NB4 (cell line): ENCODE measurements around the gene KNOP1.

ENCODE experiments used
- CTCF ChIP-seq: IDR thresholded peaks from one replicate; pipeline ENCODE4 v1.5.1; 2012; ENCODE audit warnings: low read depth, low read length
- POLR2A ChIP-seq: IDR thresholded peaks from 2 replicates; pipeline ENCODE4 v1.6.1; 2011; ENCODE audit warnings: mild to moderate bottlenecking; ENCODE audit not compliant: insufficient read length; ENCODE audit errors: extremely low read depth

DNA sequence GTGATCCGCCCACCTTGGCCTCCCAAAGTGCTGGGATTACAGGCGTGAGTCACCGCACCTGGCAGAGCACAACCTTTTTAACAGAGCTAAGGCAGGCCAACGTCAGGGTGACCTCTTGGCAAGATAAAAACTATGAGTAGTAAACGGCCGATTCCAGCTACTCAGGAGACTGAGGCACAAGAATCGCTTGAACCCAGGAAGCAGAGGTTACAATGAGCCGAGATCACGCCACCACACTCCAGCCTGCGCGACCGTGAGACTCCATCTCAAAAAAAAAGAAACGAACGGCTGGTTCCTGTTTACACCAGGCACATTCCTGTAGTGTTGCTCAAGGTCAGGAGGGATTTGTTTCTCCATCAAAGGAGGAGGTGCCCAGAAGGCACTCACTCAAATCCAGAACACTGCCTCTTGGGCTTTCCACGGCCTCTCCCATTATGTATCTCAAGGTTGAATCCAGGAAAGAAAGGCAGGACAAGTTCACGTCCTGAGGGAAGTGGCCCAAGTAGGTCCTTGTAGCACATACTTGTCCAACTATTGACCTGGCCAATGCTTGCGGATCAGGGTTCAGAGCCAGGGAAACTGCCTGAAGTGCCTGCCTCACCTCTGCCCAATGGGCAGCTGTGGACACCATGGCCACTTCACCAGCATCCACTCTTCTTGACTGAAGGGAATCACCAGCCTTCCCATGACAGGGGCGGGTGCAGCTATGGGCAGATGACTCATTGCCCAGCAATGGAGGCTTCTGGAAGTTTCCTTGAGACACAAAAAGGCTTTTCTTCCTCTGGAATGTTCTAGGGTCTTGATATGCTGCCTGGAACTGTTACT lies 13.5 kb downstream of the KNOP1 start:
- TF ChIP-seq CTCF (no peak), POLR2A (no peak)
